Activated T-helper 9 cell treated with anti-CD3 and anti-CD28 coated beads, Interleukin-2, amount 50 U/mL, for 16 hours (primary cell): ENCODE measurements around the gene SH2B3.

Experiments
- DNase-seq: peaks from one replicate; pipeline ENCODE4 v3.0.0-alpha.2; 2020; ENCODE audit warnings: low read depth

SH2B3 gene

GRCh38 chr12:111428728-111429175 lies 23.0 kb downstream of the SH2B3 start:
- DNase-seq = no peak

- peak; percentile 58 for DNase-seq
Measured at GRCh38 chr12:111429828-111430432, 24.2 kb downstream of the SH2B3 start.

- DNase-seq = peak; percentile 70
Measured at GRCh38 chr12:111430433-111431353, 25.0 kb downstream of the SH2B3 start.

- no peak for DNase-seq
Measured at GRCh38 chr12:111431772-111432171, 26.0 kb downstream of the SH2B3 start.

- DNase-seq = no peak
Measured at GRCh38 chr12:111434049-111434448, 28.3 kb downstream of the SH2B3 start.

GRCh38 chr12:111434680-111435338 lies 29.1 kb downstream of the SH2B3 start:
- peak; percentile 78 for DNase-seq

GRCh38 chr12:111435661-111436201 lies 30.0 kb downstream of the SH2B3 start:
- DNase-seq = no peak

- DNase-seq = no peak
Measured at GRCh38 chr12:111436266-111436665, 30.5 kb downstream of the SH2B3 start.

- no peak for DNase-seq
Measured at GRCh38 chr12:111436811-111437210, 31.1 kb downstream of the SH2B3 start.

- DNase-seq = no peak
Measured at GRCh38 chr12:111437816-111438454, 32.2 kb downstream of the SH2B3 start.

- no peak for DNase-seq
Measured at GRCh38 chr12:111438481-111438880, 32.8 kb downstream of the SH2B3 start.

- DNase-seq = no peak
Measured at GRCh38 chr12:111439657-111440151, 34.0 kb downstream of the SH2B3 start.

- DNase-seq = no peak
Measured at GRCh38 chr12:111440152-111440551, 34.4 kb downstream of the SH2B3 start.

GRCh38 chr12:111440631-111441030 lies 34.9 kb downstream of the SH2B3 start:
- no peak for DNase-seq

- no peak for DNase-seq
Measured at GRCh38 chr12:111441107-111441928, 35.6 kb downstream of the SH2B3 start.

- DNase-seq = no peak
Measured at GRCh38 chr12:111442301-111443045, 36.8 kb downstream of the SH2B3 start.

GRCh38 chr12:111443086-111443485 lies 37.4 kb downstream of the SH2B3 start:
- no peak for DNase-seq

GRCh38 chr12:111443586-111443985 lies 37.9 kb downstream of the SH2B3 start:
- DNase-seq = peak; percentile 35

GRCh38 chr12:111444314-111444924 lies 38.7 kb downstream of the SH2B3 start:
- no peak for DNase-seq
